GM18508 (cell line): ENCODE measurements around the gene TSR3.
"Not testable (repeated sequence)": the region's sequence is repeated elsewhere in the genome, so short reads cannot be mapped to it uniquely, and the experiment has no call there.

Source experiments
- ATAC-seq: cut with Tn5 transposase; IDR thresholded peaks from one replicate; pipeline ENCODE4 v1.9.1; 2021; ENCODE audit warnings: moderate number of reproducible peaks; ENCODE audit not compliant: insufficient read depth, unreplicated experiment

Gene TSR3

DNA sequence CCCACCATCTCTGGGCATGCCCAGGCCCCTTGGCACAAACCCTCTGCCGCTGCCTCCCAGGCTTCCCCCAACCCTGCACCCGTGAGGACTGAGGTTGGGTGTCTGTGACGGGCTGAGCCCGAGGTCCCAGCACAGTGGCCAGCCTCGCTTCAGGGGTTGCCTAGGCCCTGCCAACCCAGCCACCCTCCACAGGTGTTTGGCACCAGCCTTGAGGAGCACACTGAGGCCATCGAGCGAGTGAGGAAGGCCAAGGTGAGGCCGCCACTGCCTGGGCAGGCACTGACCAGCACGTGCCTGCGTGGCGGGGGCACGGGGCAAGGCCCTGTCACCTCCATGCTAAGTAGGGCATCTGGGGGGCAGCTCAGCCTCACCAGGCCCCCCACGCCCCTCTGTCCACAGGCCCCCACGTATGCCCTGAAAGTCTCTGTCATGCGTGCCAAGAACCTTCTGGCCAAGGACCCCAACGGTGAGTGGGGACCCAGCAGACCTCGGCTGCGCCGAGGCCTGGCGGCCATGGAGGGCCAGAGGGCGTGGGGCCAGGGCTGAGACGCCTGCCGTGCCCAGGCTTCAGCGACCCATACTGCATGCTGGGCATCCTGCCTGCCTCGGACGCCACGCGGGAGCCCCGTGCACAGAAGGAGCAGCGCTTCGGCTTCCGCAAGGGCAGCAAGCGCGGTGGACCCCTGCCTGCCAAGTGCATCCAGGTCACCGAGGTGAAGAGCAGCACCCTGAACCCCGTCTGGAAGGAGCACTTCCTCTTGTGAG is 10.8 kb downstream of the TSR3 start:
- ATAC-seq, result no peak

DNA sequence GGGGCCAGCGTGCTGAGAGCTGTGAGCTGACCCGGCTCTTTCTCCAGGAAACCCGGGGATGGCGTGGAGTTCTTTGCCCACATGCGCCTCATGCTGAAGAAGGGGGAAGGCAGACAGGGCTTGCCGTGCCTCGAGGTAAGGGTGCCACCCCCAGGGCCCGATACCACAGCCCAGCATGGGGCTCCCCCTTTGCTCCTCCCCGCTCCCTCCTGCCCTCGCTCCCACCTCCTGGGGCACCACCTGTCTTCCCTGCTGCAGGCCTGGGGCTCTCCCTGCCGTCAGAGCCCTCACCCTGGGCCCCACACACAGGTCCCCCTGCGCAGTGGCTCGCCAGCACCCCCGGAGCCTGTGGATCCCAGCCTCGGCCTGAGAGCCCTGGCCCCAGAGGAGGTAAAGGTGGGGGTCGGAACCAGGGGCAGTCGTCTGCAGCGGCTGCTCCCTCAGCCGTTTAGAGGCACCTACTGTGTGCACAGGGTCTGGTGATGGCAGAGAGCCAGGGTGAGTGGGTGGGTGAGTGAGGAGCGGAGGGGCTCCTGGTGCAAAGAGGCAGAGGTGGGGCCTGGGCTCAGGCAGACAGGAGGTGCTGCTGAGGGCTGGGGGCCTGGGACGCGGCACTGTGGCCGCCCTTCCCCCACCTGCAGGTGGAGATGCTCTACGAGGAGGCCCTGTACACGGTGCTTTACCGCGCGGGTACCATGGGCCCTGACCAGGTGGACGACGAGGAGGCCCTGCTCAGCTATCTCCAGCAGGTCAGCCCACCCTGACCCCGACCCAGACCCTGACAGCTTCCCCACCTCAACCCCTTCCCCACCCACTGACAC is 12.6 kb downstream of the TSR3 start:
- ATAC-seq, result no peak

DNA sequence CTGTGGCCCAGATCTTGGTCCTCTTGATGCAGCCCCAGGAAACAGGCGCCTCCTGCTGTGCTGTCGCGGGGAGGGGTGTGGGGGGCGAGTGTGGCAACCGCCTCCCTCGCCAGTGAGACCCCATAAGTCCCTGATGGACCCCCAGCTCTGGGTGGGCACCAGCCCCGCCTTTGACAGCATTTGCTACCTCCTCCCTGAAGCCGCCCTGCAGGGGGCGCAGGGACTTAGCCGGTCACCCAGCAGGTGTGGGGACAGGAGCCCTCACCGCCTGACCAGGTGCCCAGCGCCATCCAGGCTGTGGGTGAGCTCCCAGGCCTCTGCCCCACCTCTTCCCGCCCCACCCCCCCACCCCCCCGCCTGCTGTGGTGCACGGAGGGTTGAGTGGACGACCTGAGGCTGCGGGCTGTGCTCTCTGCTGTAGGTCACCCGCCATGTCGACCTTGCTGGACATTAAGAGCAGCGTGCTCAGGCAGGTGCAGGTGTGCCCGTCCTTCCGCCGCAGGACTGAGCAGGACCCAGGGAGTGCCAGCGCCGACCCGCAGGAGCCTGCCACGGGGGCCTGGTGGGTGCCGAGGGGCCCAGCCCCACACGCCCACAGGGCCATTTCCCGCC is 13.5 kb downstream of the TSR3 start:
- no peak for ATAC-seq

DNA sequence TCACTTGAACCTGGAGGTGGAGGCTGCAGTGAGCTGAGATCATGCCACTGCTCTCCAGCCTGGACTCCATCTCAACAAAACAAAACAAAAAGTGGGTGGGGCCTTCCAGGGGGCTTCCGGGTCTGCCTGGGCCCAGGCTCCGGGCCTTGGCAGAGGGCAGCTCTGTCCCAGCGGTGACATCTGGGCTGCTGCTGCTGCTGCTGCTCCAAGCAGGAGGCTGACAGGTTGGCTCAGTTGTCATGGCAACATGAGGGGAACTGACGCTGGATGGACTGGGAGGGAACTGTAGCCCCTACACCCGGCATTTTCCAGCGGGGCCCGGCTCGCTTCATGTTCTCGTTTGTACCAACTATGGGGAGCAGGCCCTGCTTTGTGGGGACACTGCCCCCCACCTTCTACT is 14.2 kb downstream of the TSR3 start:
- no peak for ATAC-seq

DNA sequence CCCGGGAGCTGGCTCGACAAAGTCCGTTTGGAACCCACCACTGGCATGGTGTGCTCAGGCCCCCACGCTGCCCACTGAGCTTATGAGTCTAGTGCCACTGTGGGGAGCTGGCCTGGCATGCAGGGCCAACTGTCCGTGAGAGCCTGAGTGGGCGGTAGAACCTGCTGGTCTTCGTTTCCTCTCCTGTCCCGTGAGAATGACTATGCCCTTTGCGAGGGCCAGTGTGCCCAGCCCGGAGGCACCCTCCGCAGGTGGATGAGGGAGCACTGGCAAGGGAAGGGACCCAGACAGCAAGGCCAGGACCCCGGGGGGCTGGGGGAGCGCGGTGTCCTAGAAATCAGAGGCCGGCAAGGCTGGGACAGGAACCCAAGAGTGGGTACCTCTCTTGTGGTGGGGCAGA is 15.1 kb downstream of the TSR3 start:
- ATAC-seq, result no peak

DNA sequence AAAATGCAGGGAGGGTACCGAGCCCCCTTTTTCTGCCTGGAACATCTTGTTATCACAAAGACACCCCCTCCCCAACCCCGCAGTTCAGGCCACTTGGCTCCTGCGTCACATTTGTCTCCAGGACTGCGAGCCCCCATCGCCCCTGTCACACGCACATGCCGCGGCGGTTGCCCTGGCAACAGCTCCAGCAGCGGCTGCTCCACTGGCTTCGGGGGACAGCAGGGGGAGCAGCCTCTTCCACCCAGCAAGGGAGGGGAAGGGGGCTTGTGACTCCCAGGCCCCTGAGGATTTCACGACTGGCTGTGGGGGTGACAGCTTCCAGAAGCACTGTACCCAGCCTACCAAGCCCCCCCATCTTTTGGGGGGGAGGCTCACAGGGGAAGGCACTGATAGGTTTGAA is 15.7 kb downstream of the TSR3 start:
- no peak for ATAC-seq

DNA sequence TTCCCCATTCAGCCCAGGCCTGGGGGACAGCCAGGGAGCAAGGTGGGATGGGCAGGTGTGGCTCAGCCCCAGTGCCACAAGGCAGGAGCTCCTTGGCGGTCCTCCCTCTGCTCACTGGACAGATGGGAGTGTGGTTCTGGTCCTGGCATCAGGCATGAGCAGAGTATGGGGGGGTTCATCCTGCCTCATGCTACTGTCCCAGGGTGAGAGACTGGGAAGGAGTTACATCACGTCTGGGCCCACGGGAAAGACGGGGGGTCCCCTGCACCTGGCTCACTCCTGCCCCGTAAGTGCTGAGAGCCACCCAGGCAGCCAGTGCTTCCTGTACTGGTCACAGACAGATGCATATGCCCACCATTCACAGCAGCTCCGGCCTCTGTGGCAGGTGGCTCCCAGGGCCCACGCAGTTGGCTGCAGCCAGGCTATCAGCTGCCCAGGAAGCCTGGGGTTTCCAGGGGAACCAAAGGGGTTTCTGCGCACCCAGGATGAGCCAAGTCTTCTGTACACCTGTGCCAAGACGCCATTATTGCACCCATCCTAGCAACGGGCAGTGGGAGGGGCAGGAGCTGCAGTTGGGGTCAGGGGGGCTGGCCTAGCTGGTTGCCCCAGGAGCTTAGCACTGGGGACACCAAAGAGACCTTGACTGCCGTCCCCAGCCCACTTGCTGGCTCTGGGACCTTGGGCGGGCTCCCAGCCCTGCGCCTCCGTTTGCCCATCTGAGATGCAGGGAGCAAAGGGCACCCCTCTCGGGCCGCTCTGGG is 16.3 kb downstream of the TSR3 start:
- no peak for ATAC-seq

DNA sequence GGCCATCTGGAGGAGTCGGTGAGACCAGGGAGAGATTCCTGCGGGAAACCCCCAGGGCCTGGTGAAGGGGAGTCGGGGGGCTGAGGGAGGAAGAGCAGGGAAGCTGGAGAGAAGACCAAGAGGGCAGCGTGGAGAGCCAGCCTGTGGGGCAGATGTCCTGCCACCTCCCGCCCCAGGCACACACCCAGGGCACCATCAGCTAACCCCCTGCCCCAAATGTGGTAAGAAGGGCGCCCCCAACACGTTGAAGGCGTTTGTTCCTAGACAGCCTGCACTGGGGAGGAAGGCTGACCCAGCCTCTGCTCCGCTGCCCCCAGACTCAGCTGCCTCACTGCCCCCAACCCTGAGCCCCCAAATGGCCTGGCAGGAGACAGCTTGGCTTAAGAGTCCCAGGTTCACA is 16.9 kb downstream of the TSR3 start:
- ATAC-seq, result no peak

DNA sequence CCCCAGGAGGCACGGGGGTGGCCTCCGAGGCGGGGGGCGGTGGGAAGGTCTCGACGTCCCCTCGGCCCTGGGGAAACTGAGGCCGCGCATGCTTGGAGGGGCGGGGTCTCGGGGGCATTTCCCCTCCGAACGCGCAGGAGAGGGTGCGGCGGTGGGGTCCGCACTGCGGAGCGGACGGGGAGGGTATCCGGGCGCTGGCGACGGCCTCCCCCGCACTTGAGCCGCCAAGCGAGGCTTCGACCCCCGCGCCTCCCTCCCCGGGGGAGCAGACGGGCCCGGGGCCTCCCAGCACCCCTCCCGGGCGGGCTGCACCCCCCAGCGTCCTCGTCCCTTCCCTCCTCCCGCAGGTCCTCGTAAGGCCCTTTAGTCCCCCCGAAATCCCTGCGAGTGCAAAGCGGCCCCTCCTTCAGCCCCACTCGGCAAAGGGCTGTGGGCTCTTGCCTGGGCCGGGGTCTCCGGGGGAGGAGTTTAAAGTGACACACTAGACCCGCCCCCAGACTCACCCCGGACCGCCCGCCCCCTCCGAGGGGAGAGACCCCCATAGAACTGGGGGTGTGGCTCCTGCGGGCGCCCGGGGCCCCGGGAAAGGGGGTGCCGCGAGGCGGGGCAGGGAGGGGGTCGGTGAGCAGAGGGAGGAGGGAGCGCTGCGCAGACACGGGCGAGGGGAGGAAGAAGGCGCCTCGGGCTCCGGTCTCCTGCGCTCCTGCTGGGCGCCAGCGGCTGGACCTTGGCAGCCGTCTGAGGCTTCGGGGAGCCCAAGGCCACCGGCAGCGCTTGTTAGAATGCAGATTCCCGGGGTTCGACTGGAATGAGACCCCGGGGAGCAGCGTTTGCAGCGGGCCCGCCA is 17.6 kb downstream of the TSR3 start:
- no peak for ATAC-seq

DNA sequence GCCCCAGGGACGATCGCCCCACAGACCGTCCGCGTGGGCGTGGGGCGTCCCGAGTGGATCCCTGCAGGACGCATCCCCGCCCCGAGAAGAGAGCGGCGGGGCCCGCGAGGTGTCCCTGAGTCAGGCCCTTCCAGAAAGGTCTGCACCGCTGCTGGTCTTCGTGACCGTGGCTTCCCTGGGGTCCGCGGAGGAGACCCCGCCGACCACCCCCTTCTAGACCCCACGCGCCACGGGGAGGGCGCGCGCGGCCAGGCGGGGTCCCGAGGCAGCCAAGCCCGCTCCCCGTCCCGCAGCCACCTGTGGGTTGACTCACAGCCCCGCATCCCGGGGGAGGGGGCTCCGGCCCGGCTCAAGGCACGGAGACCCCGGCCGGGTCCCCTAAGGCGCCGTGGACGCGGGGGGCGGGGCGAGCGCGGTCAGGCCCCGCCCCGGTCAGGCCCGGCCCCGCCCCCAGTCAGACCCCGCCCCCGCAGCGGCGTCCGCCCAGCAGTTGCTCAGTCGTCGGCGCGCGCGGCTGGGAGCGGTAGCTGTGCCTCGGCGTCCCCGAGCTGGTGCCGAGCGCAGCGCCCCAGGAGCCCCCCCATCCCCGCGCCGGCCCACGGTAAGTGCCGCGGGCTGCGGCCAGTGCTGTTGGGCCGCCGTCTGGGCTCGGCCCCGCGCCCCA is 18.4 kb downstream of the TSR3 start, which contains the start of gene BAIAP3:
Gene BAIAP3 (plus strand): TSS at position 497 of the 664 bp plus-strand sequence. CDS start 4,905 bp downstream, outside the sequence.
- ATAC-seq, result no peak

DNA sequence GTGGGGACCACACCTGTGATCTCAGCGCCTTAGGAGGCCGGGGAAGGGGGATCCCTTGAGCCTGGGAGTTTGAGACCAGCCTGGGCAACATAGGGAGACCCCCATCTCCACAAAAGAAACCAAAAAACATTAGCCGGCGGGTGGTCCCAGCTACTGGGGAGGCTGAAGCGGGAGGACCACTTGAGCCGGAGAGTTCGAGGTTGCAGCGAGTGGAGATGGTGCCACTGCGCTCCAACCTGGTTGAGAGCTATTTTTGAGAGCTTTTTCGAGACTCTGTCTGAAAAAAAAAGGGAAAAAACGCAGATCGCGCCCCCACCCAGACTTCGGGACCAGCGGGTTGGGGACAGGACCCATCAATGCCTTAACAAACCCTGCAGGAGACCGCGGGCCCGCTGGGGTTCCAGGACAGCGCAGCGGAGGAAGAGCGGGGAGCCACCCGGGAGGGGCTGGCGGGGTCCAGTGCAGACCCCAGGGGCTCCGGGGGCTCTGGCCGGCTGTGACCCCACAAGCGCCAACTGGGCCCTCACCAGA is 19.0 kb downstream of the TSR3 start:
- ATAC-seq, result no peak

DNA sequence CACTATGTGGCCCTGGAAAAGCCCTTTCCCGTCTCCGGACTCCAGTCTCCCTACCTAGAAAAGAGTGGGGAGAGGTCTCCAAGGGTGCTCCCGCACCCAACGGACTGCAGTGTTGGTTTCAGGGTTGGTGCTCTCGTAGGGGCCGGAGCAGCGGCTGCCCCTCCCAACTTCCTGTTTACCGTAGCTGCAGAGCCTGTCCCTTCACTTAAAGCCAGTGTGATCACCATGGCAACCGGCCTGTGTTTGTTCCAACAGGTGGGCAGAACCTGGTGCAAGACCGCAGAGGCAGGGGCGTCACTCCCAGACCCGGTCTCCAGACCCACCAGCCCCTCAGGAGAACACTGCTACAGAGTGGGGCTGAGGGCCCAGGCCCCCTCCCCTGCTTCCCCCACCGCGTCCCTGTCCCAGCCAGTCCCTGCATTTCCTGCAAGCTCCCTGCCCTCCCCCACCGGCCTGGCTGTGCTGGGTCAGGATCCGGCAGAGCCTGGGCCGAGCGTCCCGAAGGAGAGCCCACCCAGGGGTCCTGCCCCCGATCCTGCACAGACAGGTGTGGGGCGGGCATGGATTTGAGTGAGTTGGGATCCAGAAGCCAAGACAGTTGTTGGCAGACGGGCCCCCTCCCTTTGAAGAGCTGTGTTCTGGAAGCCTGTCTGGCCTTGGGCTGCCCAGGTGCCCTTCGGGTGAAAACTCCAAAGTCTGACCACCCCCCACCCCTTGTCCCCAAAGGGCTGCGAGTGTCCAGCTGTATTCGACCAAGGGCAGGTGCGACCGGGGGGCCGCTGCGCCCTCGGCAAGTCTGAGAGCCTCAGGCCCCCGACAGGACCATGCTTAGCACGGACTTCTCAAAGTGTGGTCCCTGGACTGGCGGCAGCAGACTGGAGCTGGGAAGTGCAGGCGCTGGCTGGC is 19.7 kb downstream of the TSR3 start:
- ATAC-seq, result no peak

DNA sequence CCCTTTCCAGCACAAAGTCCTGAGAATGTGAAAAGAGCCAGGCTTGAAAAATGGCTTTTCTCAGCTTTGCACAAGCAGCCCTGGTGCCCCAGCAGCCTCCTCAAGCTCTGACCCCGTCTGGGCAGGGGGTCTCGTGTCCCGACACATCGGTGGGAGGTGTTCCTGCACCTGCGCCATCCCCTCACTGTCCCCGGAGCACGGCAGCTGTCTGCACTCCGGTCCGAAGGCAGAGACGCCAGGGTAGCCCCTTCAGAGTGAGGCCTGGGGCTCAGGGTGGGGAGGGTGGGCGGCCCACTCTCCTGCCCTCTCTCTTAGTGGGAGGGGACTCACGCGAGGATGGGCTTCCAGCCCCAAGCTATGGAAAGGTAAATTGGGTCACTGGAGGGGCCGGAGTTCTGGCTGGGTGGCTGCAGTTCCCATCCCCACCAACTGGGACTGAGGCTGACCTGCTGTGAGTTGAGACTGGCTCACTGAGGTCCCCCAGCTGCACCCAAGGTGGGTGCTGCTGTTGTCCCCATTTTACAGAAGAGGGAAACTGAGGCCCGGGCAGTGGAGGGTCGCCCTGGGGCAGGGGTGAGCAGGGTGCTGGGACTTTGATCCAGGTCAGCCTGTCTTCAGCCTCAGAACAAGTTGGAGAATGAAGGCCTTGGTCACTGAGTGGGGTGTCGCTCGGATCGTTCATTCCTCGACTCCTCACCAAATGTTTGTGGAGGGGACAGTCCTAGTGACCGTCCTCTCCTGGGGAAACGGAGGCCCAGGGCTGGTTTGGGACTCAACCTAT is 20.6 kb downstream of the TSR3 start:
- ATAC-seq, result no peak

DNA sequence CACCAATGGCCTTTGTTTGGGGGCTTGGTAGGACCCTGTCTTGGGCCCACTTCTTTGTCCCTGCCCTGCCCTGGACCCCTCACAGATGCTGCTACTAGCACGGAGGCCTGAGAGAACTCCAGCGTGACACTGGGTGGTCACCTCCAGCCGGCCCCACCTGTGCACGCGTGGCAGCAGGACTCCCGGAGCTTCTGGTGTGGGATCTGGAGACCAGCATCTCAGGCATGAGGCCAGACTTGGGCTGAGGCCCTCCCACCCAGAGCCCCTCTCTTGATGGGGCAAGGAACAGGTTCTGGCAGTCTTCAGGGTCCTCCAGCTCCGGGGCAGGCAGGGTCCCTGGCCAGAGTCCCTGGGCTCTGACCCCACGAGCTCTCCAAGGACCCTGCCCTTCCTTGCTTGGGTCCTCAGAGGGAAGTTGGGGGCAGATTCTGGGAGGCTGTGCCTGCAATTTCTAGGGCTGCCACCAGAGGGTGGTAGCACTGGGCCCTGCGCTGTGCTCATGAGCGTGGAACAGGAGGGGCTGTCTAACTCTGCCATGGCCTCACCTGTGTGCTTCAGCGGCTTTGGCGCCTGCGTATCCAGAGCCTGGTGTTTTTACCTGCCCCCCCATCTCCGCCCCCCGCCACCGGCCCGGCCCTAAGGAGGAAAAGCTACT is 21.3 kb downstream of the TSR3 start:
- no peak for ATAC-seq

DNA sequence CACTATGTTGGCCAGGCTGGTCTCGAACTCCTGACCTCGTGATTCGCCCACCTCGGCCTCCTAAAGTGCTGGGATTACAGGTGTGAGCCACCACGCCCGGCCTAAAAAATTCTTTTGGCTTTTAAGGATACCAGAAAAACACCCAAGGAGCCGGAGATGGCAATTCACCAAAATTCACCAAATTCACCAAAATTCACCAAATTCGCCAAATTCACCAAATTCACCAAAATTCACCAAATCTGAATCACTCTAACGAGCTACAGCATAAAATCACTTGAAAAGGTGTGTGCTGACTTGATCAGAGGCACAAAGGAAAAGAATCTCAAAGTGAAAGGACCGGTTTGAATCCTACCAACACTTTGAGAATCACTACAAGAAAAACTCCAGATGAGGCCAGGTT is 22.7 kb downstream of the TSR3 start:
- not testable (repeated sequence) for ATAC-seq

DNA sequence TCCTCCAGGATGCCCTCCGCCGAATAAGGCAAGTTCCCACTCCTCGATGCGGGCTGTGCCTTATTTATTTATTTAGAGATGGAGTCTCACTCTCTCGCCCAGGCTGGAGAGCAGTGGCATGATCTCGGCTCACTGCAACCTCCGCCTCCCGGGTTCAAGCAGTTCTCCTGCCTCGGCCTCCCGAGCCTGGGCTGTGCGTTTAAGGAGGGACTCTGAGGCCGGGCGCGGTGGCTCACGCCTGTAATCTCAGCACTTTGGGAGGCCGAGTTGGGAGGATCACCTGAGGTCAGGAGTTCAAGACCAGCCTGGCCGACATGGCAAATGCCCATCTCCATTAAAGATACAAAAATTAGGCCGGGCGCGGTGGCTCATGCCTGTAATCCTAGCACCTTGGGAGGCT is 23.5 kb downstream of the TSR3 start:
- not testable (repeated sequence) for ATAC-seq

DNA sequence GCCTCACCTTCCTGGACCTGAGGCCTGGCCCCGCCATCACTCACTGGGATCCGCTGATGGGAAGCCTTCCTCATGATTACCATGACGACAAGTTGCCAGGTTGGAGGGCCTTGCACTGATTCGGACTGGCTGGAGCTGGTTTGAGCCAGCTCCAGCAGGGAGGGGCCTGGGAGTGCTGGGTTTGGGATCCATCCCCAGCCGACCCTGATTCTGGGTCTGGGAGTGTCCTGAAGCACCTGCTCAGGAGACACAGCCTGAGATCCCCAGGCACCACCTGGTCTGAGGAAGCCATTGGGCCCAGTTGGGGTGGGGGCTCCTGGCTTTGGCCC is 24.1 kb downstream of the TSR3 start:
- no peak for ATAC-seq
